Mesenchymal stem cell (in vitro differentiated cells and primary cell): ENCODE data around the gene FNDC8.

Source experiments
- DNase-seq: peaks from one replicate; pipeline ENCODE4 v3.0.0-alpha.2; 2013
- H2AFZ ChIP-seq: one replicate; pipeline ENCODE4 v1.6.1; 2013; ENCODE audit warnings: low read depth, mild to moderate bottlenecking, control low read depth, inconsistent platforms, low read length, moderate library complexity
- H2AK5ac ChIP-seq: 2 replicates; pipeline ENCODE4 v1.6.1; 2013; ENCODE audit warnings: low read length, moderate library complexity, mild to moderate bottlenecking, inconsistent platforms; ENCODE audit not compliant: severe bottlenecking
- H2BK120ac ChIP-seq: one replicate; pipeline ENCODE4 v1.6.1; 2013; ENCODE audit warnings: low read depth, mild to moderate bottlenecking, inconsistent platforms, low read length, moderate library complexity
- H2BK12ac ChIP-seq, 2 experiments: one replicate each; pipeline ENCODE4 v1.6.1; 2013; ENCODE audit warnings: inconsistent platforms in 2 of 2, low read length in 2 of 2, mild to moderate bottlenecking in 2 of 2, moderate library complexity in 2 of 2, control low read depth in 1 of 2
- H2BK15ac ChIP-seq: one replicate; pipeline ENCODE4 v1.6.1; 2013; ENCODE audit warnings: mild to moderate bottlenecking, low read depth, inconsistent platforms; ENCODE audit not compliant: poor library complexity, severe bottlenecking
- H2BK5ac ChIP-seq: 2 replicates; pipeline ENCODE4 v1.6.1; 2013; ENCODE audit warnings: low read depth, mild to moderate bottlenecking, low read length, control low read depth, inconsistent platforms; ENCODE audit not compliant: poor library complexity, severe bottlenecking
- H3K14ac ChIP-seq, 2 experiments: one replicate each; pipeline ENCODE4 v1.6.1; 2013; ENCODE audit warnings: inconsistent platforms in 2 of 2, low read length in 2 of 2, control low read depth in 1 of 2, mild to moderate bottlenecking in 1 of 2, moderate library complexity in 1 of 2
- H3K18ac ChIP-seq, 2 experiments: one replicate each; pipeline ENCODE4 v1.6.1; 2013; ENCODE audit warnings: inconsistent platforms in 2 of 2, low read length in 2 of 2, control low read depth in 1 of 2, low read depth in 1 of 2, mild to moderate bottlenecking in 1 of 2
- H3K23ac ChIP-seq, 2 experiments: one replicate each; pipeline ENCODE4 v1.6.1; 2013; ENCODE audit warnings: inconsistent platforms in 2 of 2, low read length in 2 of 2, mild to moderate bottlenecking in 2 of 2, moderate library complexity in 2 of 2, control low read depth in 1 of 2
- H3K27ac ChIP-seq: 2 replicates; pipeline ENCODE4 v1.5.1; 2013; ENCODE audit warnings: mild to moderate bottlenecking, moderate library complexity, low read length, control low read depth, inconsistent platforms; ENCODE audit not compliant: poor library complexity, severe bottlenecking
- H3K27me3 ChIP-seq, 2 experiments: 2 replicates each; pipeline versions ENCODE4 v1.6.1 to v1.7.0; 2013; ENCODE audit warnings: low read length in 2 of 2, mild to moderate bottlenecking in 2 of 2, moderate library complexity in 2 of 2, control low read depth in 1 of 2, inconsistent platforms in 1 of 2; ENCODE audit not compliant: control insufficient read depth in 1 of 2, insufficient read depth in 1 of 2
- H3K36me3 ChIP-seq, 2 experiments: 2 replicates each; pipeline versions ENCODE4 v1.6.1 to v1.7.0; 2013; ENCODE audit warnings: low read length in 2 of 2, control low read depth in 1 of 2, inconsistent platforms in 1 of 2, low read depth in 1 of 2, mild to moderate bottlenecking in 1 of 2; ENCODE audit not compliant: insufficient read depth in 2 of 2, control insufficient read depth in 1 of 2
- H3K4ac ChIP-seq, 2 experiments: one replicate each; pipeline ENCODE4 v1.6.1; 2013; ENCODE audit warnings: inconsistent platforms in 2 of 2, low read length in 2 of 2, mild to moderate bottlenecking in 2 of 2, moderate library complexity in 2 of 2, control low read depth in 1 of 2, low read depth in 1 of 2
- H3K4me1 ChIP-seq: 2 replicates; pipeline ENCODE4 v1.6.1; 2013; ENCODE audit warnings: low read depth, low read length, control low read depth; ENCODE audit not compliant: control insufficient read depth, insufficient read depth
- H3K4me2 ChIP-seq: 2 replicates; pipeline ENCODE4 v1.6.1; 2013; ENCODE audit warnings: low read length, mild to moderate bottlenecking, inconsistent platforms; ENCODE audit not compliant: poor library complexity, severe bottlenecking
- H3K4me3 ChIP-seq, 2 experiments: 2 replicates each; pipeline versions ENCODE4 v1.5.1 to v1.7.0; 2013; ENCODE audit warnings: low read length in 2 of 2, mild to moderate bottlenecking in 2 of 2, control low read depth in 1 of 2, low read depth in 1 of 2; ENCODE audit not compliant: insufficient read depth in 1 of 2
- H3K79me1 ChIP-seq: replicated peaks from 2 replicates; pipeline ENCODE4 v1.6.1; 2013; ENCODE audit warnings: mild to moderate bottlenecking, control low read depth, low read length, inconsistent platforms; ENCODE audit not compliant: poor library complexity, severe bottlenecking
- H3K9ac ChIP-seq: 2 replicates; pipeline ENCODE4 v1.7.0; 2013; ENCODE audit warnings: mild to moderate bottlenecking, low read length, moderate library complexity
- H3K9me3 ChIP-seq: 2 replicates; pipeline ENCODE4 v1.7.0; 2013; ENCODE audit warnings: mild to moderate bottlenecking, low read length; ENCODE audit not compliant: control insufficient read depth
- H4K8ac ChIP-seq: one replicate; pipeline ENCODE4 v1.6.1; 2013; ENCODE audit warnings: inconsistent platforms, mild to moderate bottlenecking, low read length, moderate library complexity
- H4K91ac ChIP-seq: one replicate; pipeline ENCODE4 v1.6.1; 2013; ENCODE audit warnings: mild to moderate bottlenecking, low read length, inconsistent platforms
- WGBS: methylation state at CpG from one replicate; pipeline ENCODE4 v1.1.7; 2013; ENCODE audit warnings: mixed read lengths; 5-methylcytosine and 5-hydroxymethylcytosine counted together

The FNDC8 gene

GRCh38 chr17:35116845-35117244, 4.6 kb upstream of the FNDC8 start:
- 87% methylated on average over 12 of the region's 12 CpGs for WGBS
- Histone ChIP-seq H3K36me3 (peaks cover 3 to 6% of the 10 kb centered on the region in 2 experiments), H2AK5ac (peak overlapping the region; percentile 63), H3K27ac (peak overlapping the region; percentile 34), H3K9me3 (no peaks in the 10 kb centered on the region), H3K9ac (no peak overlapping the region), H2BK15ac (no peak overlapping the region), H2AFZ (no peak overlapping the region), H3K23ac (no peak overlapping the region), H4K8ac (no peak overlapping the region), H4K91ac (no peak overlapping the region), H3K18ac (no peak overlapping the region), H3K79me1 (peaks cover 25% of the 10 kb centered on the region), H3K4me1 (peaks cover 27% of the 10 kb centered on the region), H3K4me3 (no peak overlapping the region), H3K27me3 (no peaks in the 10 kb centered on the region), H2BK12ac (no peak overlapping the region), H3K4ac (no peak overlapping the region), H2BK120ac (no peak overlapping the region), H3K4me2 (no peak overlapping the region), H3K14ac (no peak overlapping the region), H2BK5ac (no peak overlapping the region)
- DNase-seq, result no peak

GRCh38 chr17:35117984-35118383, 3.4 kb upstream of the FNDC8 start:
- H3K79me1 ChIP-seq, result peaks cover 18% of the 10 kb centered on the region
- peak; percentile 31 for DNase-seq
- no peak overlapping the region for H3K4me3 ChIP-seq

GRCh38 chr17:35119370-35120165, 1.8 kb upstream of the FNDC8 start, which contains the start of gene RAD51D:
Gene RAD51D (minus strand): TSS chr17:35119860. CDS start chr17:35119613, 247 bp downstream.
- under 1% methylated on average over 49 of the region's 72 CpGs for WGBS
- Histone ChIP-seq H3K79me1 (peaks cover 14% of the 10 kb centered on the region), H3K27ac (peak within 1 kb of the TSS; percentile 51), H2BK15ac (peak within 1 kb of the TSS; percentile 65), H3K4me1 (peaks cover 27% of the 10 kb centered on the region), H4K8ac (peak within 1 kb of the TSS; percentile 97), H3K4me2 (peak within 1 kb of the TSS; percentile 93), H3K4ac (peak within 1 kb of the TSS; percentile 9 to 92), H3K4me3 (peak within 1 kb of the TSS; percentile 74 to 93), H2BK12ac (peak within 1 kb of the TSS in 1 of 2 experiments; percentile 15), H3K9ac (peak within 1 kb of the TSS; percentile 92), H2BK5ac (peak within 1 kb of the TSS; percentile 21), H3K36me3 (peaks cover 3 to 6% of the 10 kb centered on the region in 2 experiments), H2BK120ac (peak within 1 kb of the TSS; percentile 57), H3K9me3 (no peaks in the 10 kb centered on the region), H4K91ac (peak within 1 kb of the TSS; percentile 82), H2AK5ac (no peak within 1 kb of the TSS), H3K18ac (peak within 1 kb of the TSS; percentile 50 to 93), H3K14ac (peak within 1 kb of the TSS in 1 of 2 experiments; percentile 53), H3K27me3 (peaks cover 0 to 6% of the 10 kb centered on the region in 2 experiments), H2AFZ (peak within 1 kb of the TSS; percentile 98), H3K23ac (peak within 1 kb of the TSS; percentile 47 to 95)
- peak; percentile 68 for DNase-seq

More at GRCh38 chr17:35117984-35118383, 3.4 kb upstream of the FNDC8 start:
- Histone ChIP-seq H2BK15ac (no peak overlapping the region), H3K9ac (no peak overlapping the region), H2BK12ac (no peak overlapping the region), H3K36me3 (peaks cover 3 to 6% of the 10 kb centered on the region in 2 experiments), H3K18ac (no peak overlapping the region), H2BK5ac (no peak overlapping the region), H3K4me1 (peaks cover 27% of the 10 kb centered on the region), H3K9me3 (no peaks in the 10 kb centered on the region), H3K23ac (no peak overlapping the region), H4K91ac (no peak overlapping the region), H3K27ac (no peak overlapping the region), H3K4me2 (no peak overlapping the region), H3K14ac (no peak overlapping the region), H2BK120ac (no peak overlapping the region), H3K4ac (no peak overlapping the region), H3K27me3 (peaks cover 0 to 6% of the 10 kb centered on the region in 2 experiments), H2AFZ (no peak overlapping the region), H4K8ac (no peak overlapping the region), H2AK5ac (no peak overlapping the region)

- no peak overlapping the region for H3K4me3 ChIP-seq
- H2BK5ac ChIP-seq, result no peak overlapping the region
- H3K23ac ChIP-seq, result no peak overlapping the region
- WGBS, result 93% methylated on average over 11 of the region's 11 CpGs
- H3K36me3 ChIP-seq, result peaks cover 24 to 29% of the 10 kb centered on the region in 2 experiments
- no peaks in the 10 kb centered on the region for H3K4me1 ChIP-seq
- H3K18ac ChIP-seq, result no peak overlapping the region
- no peak overlapping the region for H3K27ac ChIP-seq
- no peak overlapping the region for H4K91ac ChIP-seq
- no peak overlapping the region for H3K14ac ChIP-seq
- H2BK15ac ChIP-seq, result no peak overlapping the region
- no peak overlapping the region for H2BK12ac ChIP-seq
- H3K9ac ChIP-seq, result peak overlapping the region; percentile 50
- no peak overlapping the region for H2AFZ ChIP-seq
- no peaks in the 10 kb centered on the region for H3K9me3 ChIP-seq
- peaks cover 2% of the 10 kb centered on the region for H3K79me1 ChIP-seq
- DNase-seq, result no peak
- H2BK120ac ChIP-seq, result no peak overlapping the region
- H3K27me3 ChIP-seq, result no peaks in the 10 kb centered on the region
- no peak overlapping the region for H3K4me2 ChIP-seq
- no peak overlapping the region for H4K8ac ChIP-seq
- no peak overlapping the region for H2AK5ac ChIP-seq
- H3K4ac ChIP-seq, result no peak overlapping the region
Observed at GRCh38 chr17:35127751-35128514, 6.5 kb downstream of the FNDC8 start.
